ENCODE data around the gene FRY.
"Not testable (repeated sequence)": the region's sequence is repeated elsewhere in the genome, so short reads cannot be mapped to it uniquely, and the experiment has no call there.

DNA sequence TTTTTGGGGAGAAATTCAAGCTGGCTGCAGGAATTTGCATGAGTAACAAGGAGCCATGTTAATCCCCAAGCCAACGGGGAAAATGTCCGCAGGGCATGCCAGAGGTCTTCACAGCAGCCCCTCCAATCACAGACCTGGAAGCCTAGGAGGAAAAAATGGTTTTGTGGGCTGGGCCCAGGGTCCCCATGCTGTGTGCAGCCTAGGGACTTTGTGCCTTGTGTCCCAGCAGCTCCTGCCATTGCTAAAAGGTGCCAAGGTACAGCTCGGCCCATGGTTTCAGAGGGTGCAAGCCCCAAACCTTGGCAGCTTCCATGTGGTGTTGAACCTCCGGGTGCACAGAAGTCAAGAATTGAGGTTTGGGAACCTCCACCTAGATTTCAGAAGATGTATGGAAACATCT lies 47.2 kb upstream of the FRY start:
- TF ChIP-seq TAF1 (IDR thresholded peaks at IDR 0.05; ENCODE audit: low read depth, low read length); POLR2A (IDR thresholded peaks at IDR 0.05; ENCODE audit: low read depth, low read length); POLR2AphosphoS5 (IDR thresholded peaks at IDR 0.05; ENCODE audit: low read depth, low read length); POU2F2 (IDR thresholded peaks at IDR 0.05; ENCODE audit: low read depth, low read length); PAX5 (IDR thresholded peaks at IDR 0.05; ENCODE audit: insufficient read depth, low read length, severe bottlenecking); SPI1 (IDR thresholded peaks at IDR 0.05; ENCODE audit: low read depth, low read length): not testable (repeated sequence)

Data from GM12891 (cell line).